ENCODE data around the gene COL4A1.

The COL4A1 gene

DNA sequence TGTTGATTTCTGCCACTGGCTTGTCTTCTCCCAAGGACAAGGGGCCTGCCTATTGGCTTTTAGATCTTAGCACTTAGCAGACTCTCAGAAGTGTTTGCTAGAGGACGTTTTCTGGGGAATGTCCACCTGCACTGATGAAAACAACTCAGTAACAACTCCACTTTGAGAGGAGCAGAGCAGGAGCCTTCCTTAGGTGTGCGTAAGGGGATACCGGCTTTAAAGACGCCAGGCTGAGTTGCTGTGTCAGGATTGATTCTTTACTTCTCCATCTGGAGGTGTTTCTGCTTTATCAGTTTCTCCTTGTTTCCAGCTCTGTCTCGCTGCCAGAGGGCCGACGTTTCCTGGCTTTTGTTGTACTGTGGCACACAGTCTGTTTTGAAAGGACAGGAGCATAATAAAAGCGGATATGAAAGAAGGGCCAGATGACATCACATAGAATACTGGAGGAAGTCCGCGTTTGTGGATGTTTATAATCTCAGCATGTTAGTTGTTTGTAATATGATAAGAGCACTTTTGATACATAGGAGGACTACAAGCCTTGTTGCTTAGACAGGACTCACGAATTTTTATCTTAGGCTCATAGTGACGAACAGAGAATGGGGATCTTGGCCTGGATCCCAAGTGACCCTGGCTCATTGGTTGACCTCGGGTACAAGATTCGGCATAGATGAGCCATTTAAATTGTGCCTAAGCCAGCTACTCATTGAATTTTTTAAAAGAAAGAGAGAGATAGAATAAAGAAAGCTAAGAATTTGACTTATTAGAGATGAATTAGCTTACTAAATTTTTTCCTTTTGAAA lies 34.7 kb upstream of the COL4A1 start:
- no peak for DNase-seq

- no peak for DNase-seq
Measured at GRCh38 chr13:110340812-110341444, 34.0 kb upstream of the COL4A1 start.

DNA sequence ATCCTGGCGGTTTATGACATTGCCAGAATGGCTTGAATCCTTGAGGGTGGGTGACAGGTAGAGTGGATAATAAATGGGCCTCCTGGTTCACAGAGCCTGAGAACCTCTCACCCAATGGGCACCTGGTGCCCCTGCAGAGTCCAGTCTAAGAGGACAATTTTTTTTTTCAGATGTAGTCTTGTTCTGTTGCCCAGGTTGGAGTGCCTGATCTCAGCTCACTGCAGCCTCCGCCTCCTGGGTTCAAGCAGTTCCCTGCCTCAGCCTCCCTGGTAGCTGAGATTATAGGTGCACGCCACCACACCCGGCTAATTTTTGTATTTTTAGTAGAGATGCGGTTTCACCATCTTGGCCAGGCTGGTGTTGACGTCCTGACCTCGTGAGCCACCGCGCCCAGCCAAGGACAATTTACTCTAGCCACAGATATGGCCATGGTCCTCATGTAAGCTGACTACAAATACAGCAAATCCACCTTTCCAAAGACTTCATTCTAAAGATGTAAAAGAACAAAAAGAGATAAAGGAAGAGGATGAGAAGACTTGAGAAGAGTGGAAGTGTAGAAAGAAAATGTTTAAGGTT lies 33.1 kb upstream of the COL4A1 start:
- DNase-seq: no peak

DNA sequence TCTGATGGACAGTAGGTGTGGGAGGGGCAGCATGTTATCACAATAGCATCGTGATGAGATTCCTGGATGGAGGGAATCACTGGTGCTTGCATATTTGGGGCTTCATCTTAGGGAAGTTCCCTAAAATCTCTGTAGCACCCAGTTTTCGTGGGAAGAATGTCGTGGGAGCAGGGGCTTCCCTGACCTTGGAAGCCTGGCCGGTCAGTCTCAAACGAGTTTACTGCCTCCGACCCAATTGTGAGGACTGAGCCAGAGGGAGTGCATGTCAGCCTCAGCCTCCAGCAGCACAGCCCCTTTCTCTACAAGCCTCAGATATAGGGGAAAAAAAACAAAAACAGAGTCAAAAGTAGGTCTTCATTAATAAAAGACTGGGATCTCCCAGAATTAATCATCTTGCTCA lies 32.3 kb upstream of the COL4A1 start:
- DNase-seq: no peak

- peak in 4 of 56 donors; percentile 4 to 48 (median 38) for DNase-seq
Measured at GRCh38 chr13:110338441-110339101, 31.6 kb upstream of the COL4A1 start.

GRCh38 chr13:110337247-110337646 lies 30.3 kb upstream of the COL4A1 start:
- DNase-seq: no peak

DNA sequence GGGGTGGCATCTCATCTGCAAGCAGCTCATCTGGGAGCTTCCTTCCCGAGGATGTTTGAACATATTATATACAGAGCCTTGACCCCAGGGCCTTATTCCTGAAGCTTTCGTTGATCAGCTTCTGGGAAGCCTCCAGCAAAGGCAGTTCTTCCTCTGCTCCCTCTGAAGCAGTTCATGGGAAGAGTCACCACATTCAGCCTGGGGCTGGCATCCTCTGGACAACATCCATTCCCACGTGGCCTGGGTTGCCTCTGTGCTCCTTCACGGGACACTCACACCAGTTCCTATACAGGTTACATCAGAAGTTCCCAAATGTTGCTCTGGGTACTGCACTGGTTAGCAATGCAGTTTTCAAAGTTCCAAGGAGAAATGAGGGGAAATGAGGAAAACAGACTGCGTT lies 29.7 kb upstream of the COL4A1 start:
- no peak for DNase-seq

- no peak for DNase-seq
Measured at GRCh38 chr13:110336108-110336507, 29.2 kb upstream of the COL4A1 start.

GRCh38 chr13:110334841-110335490 lies 28.0 kb upstream of the COL4A1 start:
- no peak for DNase-seq

- DNase-seq: no peak
Measured at GRCh38 chr13:110334256-110334655, 27.3 kb upstream of the COL4A1 start.

DNA sequence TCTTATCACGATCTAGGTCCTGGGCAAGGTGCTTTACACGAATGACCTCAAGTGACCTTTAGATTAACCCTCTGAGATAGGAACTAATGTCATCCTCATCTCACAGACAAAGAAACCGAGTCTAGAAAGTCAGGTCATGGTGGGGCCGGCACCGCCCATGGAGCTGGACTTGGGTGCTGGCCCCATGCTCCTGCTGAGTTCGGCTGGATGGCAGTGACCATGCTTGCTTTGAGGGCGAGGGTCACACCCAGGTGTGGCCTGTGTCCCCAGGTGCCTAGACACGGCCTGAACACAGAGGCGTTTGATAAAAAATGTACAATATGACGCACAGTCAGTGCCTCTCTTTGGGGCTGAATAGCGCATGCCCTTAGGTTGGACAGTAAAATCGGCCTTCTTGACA lies 26.9 kb upstream of the COL4A1 start:
- no peak for DNase-seq

GRCh38 chr13:110332750-110333149 lies 25.8 kb upstream of the COL4A1 start:
- DNase-seq: no peak

GRCh38 chr13:110331362-110331761 lies 24.4 kb upstream of the COL4A1 start:
- DNase-seq: no peak

- peak in 1 of 56 donors; percentile 9 for DNase-seq
Measured at GRCh38 chr13:110330491-110331011, 23.6 kb upstream of the COL4A1 start.

DNA sequence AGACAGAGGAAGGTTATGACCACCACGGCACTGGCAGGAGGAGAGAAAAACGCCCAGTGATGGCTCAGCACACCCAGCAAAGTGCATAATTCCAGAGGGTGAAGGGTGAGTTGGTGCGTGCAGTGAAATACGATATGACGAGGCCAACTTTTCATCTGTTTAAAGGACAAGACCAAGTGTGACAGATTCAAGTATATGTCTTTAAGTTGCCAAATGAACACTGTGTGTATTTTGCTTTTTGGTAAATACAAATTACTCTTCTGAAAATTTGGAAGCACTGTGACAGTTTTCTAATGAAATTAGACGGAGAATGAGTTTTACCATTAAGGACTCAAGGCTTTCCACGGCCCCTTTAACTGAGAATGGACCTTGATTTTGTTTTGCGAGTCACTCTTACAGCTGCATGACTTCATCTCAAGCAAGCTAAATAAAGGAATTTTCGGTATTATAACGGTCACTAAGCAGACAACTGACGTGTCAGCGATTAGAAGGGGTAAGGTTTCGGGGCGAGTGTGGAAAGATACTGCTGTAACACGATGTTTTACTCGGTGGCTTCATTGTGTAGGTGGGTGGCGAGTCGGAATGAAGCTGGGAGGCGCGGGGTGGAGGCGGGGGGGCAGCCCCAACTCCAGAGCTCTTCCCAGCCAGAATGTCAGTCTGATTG lies 23.0 kb upstream of the COL4A1 start:
- DNase-seq: no peak

DNA sequence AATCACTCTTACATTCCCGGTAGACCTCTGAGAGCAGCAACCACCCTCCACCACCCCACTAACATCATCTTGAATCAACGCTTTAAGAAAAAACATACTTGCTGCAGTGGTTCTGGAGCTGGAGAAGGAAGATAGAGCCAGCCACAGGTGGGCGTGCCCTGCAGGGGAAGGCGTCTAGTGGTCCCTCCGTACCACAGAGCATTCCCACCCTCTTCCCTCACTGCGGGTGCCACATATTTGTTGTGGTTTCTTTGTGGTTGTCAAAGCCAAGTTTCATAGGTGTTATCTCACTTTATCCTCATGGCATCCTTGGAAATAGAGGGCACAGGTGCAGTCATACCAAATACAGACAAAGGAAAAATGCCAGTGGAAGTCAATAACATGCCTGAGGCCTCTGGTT lies 22.3 kb upstream of the COL4A1 start:
- DNase-seq: no peak

GRCh38 chr13:110328573-110328972 lies 21.6 kb upstream of the COL4A1 start:
- no peak for DNase-seq

DNA sequence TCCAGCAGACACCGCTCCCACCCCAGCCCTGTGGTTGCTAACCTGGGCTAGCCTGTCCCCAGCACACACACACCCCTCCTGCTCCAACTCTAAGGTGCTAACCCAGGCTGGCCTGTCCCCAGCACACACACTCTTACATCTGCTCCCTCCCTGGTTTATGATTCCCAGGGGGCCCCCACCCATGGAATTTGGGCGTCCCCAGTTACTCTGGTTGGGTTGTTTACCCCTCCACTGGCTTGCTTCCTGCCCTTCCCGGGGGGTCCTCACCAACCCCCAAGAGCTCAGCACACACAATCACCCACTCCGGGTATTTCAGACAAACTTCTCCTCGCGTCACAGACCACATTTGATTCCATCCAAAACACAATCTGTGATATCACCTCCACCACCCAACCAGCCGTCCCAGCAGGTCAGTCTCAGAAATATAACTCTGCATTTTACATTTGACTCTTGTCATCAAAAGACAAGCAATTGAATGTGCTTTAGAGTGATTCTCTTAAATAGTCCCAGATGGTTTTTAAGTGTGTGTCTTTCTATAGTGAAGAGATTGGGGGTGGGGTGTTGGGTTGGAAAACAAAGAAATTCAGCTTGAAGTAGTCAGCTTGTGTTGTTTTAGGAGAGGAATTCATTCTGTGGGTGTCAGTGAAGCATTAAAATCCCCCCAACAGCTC lies 20.2 kb upstream of the COL4A1 start:
- no peak for DNase-seq

GRCh38 chr13:110326263-110326904 lies 19.4 kb upstream of the COL4A1 start:
- no peak for DNase-seq
